Measurements from ENCODE around the gene IL17B.

The IL17B gene

DNA sequence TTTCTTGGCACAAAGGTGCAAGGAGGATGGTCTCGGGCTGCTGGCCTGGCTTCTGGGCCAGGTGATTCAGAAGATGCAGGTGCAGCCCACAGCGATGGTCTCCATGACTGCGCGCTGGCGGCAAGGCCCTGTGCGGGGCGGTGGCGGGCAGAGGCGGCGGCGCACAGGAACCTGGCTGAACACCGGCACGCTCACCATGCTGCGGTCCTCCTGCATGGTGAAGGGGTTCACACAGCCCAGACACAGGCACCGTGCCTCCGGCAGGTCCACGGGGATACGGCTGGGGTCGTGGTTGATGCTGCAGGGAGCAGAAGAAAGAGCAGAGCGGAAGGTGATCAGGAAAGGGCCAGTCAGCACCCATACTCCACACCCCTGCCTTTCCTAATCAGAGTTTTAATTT lies 4.8 kb downstream of the IL17B start:
- Histone ChIP-seq H3K27ac (ENCODE audit: low read length) (no peak overlapping the region), H3K4me1 (ENCODE audit: control insufficient read depth in 1 of 2, insufficient read depth in 2 of 2, low read length in 2 of 2) (peaks cover 4 to 39% of the 10 kb centered on the region in 2 donors), H3K9me3 (ENCODE audit: control insufficient read depth in 1 of 2, low read length in 2 of 2) (no peaks in the 10 kb centered on the region)

GRCh38 chr5:149372932-149373331 lies 6.2 kb downstream of the IL17B start:
- peaks cover 4 to 26% of the 10 kb centered on the region in 2 donors for H3K4me1 ChIP-seq (ENCODE audit: control insufficient read depth in 1 of 2, insufficient read depth in 2 of 2, low read length in 2 of 2)
- H3K27ac ChIP-seq (ENCODE audit: low read length): no peak overlapping the region

More for the DNA sequence above, 4.8 kb downstream of the IL17B start:
- Histone ChIP-seq H3K36me3 (ENCODE audit: control insufficient read depth in 1 of 2, insufficient read depth in 2 of 2, low read length in 2 of 2) (no peaks in the 10 kb centered on the region), H3K27me3 (ENCODE audit: low read depth, low read length) (no peaks in the 10 kb centered on the region), H3K4me3 (ENCODE audit: low read depth in 1 of 2, low read length in 2 of 2) (no peak overlapping the region)

GRCh38 chr5:149372076-149372795 lies 6.9 kb downstream of the IL17B start:
- no peak overlapping the region for H3K4me3 ChIP-seq (ENCODE audit: low read depth in 1 of 2, low read length in 2 of 2)
- no peaks in the 10 kb centered on the region for H3K36me3 ChIP-seq (ENCODE audit: control insufficient read depth in 1 of 2, insufficient read depth in 2 of 2, low read length in 2 of 2)
- no peaks in the 10 kb centered on the region for H3K9me3 ChIP-seq (ENCODE audit: control insufficient read depth in 1 of 2, low read length in 2 of 2)
- H3K27ac ChIP-seq (ENCODE audit: low read length): no peak overlapping the region
- peaks cover 4 to 29% of the 10 kb centered on the region in 2 donors for H3K4me1 ChIP-seq (ENCODE audit: control insufficient read depth in 1 of 2, insufficient read depth in 2 of 2, low read length in 2 of 2)
- H3K27me3 ChIP-seq (ENCODE audit: low read depth, low read length): no peaks in the 10 kb centered on the region

More at GRCh38 chr5:149372932-149373331, 6.2 kb downstream of the IL17B start:
- Histone ChIP-seq H3K36me3 (ENCODE audit: control insufficient read depth in 1 of 2, insufficient read depth in 2 of 2, low read length in 2 of 2) (no peaks in the 10 kb centered on the region), H3K9me3 (ENCODE audit: control insufficient read depth in 1 of 2, low read length in 2 of 2) (no peaks in the 10 kb centered on the region), H3K4me3 (ENCODE audit: low read depth in 1 of 2, low read length in 2 of 2) (no peak overlapping the region), H3K27me3 (ENCODE audit: low read depth, low read length) (no peaks in the 10 kb centered on the region)

DNA sequence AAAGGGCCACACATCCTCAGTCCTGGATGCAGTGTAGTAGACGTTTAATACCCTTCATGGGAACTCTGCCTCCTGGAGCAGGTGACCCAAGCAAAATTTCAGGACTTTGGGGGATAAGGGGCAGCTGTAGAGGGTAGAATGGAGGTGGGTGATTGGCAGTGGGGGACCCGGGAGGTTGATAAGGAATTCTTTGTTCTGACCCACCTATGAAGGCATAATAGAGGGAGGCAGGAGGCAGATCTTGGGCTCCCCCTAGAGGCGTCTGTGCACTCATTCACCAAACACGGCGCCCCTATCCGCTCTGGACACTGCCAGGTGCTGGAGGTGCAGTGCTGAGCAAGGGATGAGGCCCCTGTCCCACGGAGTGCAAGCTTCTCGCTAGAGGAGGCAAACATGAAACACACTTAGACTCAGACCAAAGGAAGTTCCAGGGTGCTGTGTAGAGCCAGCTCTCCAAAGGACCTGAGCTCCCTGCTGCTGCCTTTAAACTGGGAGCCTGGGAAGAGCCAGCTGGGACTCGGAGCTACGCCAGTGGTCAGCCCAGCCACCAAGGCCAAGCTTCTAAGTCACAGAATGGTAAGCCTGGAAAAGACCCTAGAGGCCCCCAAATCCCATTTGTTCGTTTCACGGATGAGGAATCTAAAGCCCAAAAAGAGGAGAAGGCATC lies 7.7 kb downstream of the IL17B start:
- H3K27ac ChIP-seq (ENCODE audit: low read length): no peak overlapping the region
- H3K36me3 ChIP-seq (ENCODE audit: control insufficient read depth in 1 of 2, insufficient read depth in 2 of 2, low read length in 2 of 2): no peaks in the 10 kb centered on the region
- no peaks in the 10 kb centered on the region for H3K9me3 ChIP-seq (ENCODE audit: control insufficient read depth in 1 of 2, low read length in 2 of 2)
- no peaks in the 10 kb centered on the region for H3K27me3 ChIP-seq (ENCODE audit: low read depth, low read length)
- peaks cover 4 to 30% of the 10 kb centered on the region in 2 donors for H3K4me1 ChIP-seq (ENCODE audit: control insufficient read depth in 1 of 2, insufficient read depth in 2 of 2, low read length in 2 of 2)
- H3K4me3 ChIP-seq (ENCODE audit: low read depth in 1 of 2, low read length in 2 of 2): no peak overlapping the region

DNA sequence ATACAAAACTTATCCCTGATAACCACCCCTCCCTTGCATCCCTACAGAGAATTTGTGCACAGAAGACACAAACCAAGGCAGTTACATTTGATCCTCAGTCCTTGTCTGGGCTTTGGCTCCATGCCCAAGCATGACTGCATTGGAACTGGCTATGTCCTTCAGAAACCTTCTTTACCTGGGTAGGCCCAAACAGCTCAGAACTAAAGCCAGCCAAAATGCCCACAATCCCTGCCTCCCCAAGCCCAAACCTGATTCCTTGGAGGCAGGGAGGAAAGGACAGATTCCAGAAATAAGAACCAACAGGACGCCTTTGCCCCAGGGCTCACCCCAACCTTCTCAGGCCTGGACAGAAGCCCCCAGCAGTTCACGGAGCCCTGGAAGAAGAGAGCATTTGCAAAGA lies 8.2 kb downstream of the IL17B start:
- Histone ChIP-seq H3K4me3 (ENCODE audit: low read depth in 1 of 2, low read length in 2 of 2) (no peak overlapping the region), H3K27ac (ENCODE audit: low read length) (no peak overlapping the region), H3K36me3 (ENCODE audit: control insufficient read depth in 1 of 2, insufficient read depth in 2 of 2, low read length in 2 of 2) (no peaks in the 10 kb centered on the region), H3K27me3 (ENCODE audit: low read depth, low read length) (no peaks in the 10 kb centered on the region), H3K9me3 (ENCODE audit: control insufficient read depth in 1 of 2, low read length in 2 of 2) (no peaks in the 10 kb centered on the region), H3K4me1 (ENCODE audit: control insufficient read depth in 1 of 2, insufficient read depth in 2 of 2, low read length in 2 of 2) (peaks cover 4 to 30% of the 10 kb centered on the region in 2 donors)

DNA sequence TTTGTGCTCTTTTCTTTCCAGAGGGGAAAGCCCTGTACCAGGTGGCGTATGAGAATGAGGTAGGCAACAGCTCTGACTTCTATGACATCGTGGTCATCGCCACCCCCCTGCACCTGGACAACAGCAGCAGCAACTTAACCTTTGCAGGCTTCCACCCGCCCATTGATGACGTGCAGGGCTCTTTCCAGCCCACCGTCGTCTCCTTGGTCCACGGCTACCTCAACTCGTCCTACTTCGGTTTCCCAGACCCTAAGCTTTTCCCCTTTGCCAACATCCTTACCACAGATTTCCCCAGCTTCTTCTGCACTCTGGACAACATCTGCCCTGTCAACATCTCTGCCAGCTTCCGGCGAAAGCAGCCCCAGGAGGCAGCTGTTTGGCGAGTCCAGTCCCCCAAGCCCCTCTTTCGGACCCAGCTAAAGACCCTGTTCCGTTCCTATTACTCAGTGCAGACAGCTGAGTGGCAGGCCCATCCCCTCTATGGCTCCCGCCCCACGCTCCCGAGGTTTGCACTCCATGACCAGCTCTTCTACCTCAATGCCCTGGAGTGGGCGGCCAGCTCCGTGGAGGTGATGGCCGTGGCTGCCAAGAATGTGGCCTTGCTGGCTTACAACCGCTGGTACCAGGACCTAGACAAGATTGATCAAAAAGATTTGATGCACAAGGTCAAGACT lies 11.0 kb downstream of the IL17B start:
- no peaks in the 10 kb centered on the region for H3K9me3 ChIP-seq (ENCODE audit: control insufficient read depth in 1 of 2, low read length in 2 of 2)
- peaks cover 4 to 30% of the 10 kb centered on the region in 2 donors for H3K4me1 ChIP-seq (ENCODE audit: control insufficient read depth in 1 of 2, insufficient read depth in 2 of 2, low read length in 2 of 2)
- no peak overlapping the region for H3K4me3 ChIP-seq (ENCODE audit: low read depth in 1 of 2, low read length in 2 of 2)
- no peaks in the 10 kb centered on the region for H3K36me3 ChIP-seq (ENCODE audit: control insufficient read depth in 1 of 2, insufficient read depth in 2 of 2, low read length in 2 of 2)
- H3K27me3 ChIP-seq (ENCODE audit: low read depth, low read length): no peaks in the 10 kb centered on the region
- H3K27ac ChIP-seq (ENCODE audit: low read length): no peak overlapping the region

DNA sequence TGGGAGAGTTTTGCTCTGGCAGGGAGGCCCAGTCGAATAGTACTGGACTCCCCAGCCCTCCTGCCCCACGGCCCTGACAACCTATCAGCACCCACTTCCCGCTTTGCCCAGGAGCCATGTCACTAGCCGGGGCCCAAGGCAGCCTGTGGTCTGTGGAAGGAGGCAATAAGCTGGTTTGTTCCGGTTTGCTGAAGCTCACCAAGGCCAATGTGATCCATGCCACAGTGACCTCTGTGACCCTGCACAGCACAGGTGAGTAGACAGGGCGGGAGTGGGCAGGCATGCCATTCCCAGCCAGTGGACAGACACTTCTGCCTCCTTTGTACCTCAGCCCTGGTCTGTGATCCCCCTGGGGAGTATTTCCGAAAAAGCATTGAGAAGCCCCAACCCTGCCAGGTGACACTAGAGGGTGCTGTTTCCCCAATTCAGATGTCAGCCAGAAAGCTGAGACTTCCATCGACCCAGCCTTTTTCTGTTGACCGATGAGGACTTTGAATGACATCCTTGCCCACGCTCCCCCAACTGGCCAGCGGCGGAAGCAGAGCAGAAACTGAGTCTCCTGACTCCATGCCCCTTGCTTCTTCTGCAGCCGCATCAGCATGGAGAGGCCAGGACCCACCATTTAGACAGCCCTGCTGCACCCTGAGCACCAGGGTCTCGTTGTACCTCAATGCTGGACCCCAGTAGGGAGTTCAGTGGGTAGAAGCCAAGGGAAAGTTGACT lies 11.7 kb downstream of the IL17B start:
- no peak overlapping the region for H3K4me3 ChIP-seq (ENCODE audit: low read depth in 1 of 2, low read length in 2 of 2)
- H3K4me1 ChIP-seq (ENCODE audit: control insufficient read depth in 1 of 2, insufficient read depth in 2 of 2, low read length in 2 of 2): peaks cover 4 to 24% of the 10 kb centered on the region in 2 donors
- no peaks in the 10 kb centered on the region for H3K36me3 ChIP-seq (ENCODE audit: control insufficient read depth in 1 of 2, insufficient read depth in 2 of 2, low read length in 2 of 2)
- no peak overlapping the region for H3K27ac ChIP-seq (ENCODE audit: low read length)
- H3K9me3 ChIP-seq (ENCODE audit: control insufficient read depth in 1 of 2, low read length in 2 of 2): no peaks in the 10 kb centered on the region
- no peaks in the 10 kb centered on the region for H3K27me3 ChIP-seq (ENCODE audit: low read depth, low read length)

- H3K27ac ChIP-seq (ENCODE audit: low read length): no peak overlapping the region
- H3K4me1 ChIP-seq (ENCODE audit: control insufficient read depth in 1 of 2, insufficient read depth in 2 of 2, low read length in 2 of 2): peaks cover 4 to 12% of the 10 kb centered on the region in 2 donors
- no peaks in the 10 kb centered on the region for H3K27me3 ChIP-seq (ENCODE audit: low read depth, low read length)
- H3K4me3 ChIP-seq (ENCODE audit: low read depth in 1 of 2, low read length in 2 of 2): no peak overlapping the region
- H3K9me3 ChIP-seq (ENCODE audit: control insufficient read depth in 1 of 2, low read length in 2 of 2): no peaks in the 10 kb centered on the region
- no peaks in the 10 kb centered on the region for H3K36me3 ChIP-seq (ENCODE audit: control insufficient read depth in 1 of 2, insufficient read depth in 2 of 2, low read length in 2 of 2)
Observed at GRCh38 chr5:149366169-149366729, 12.8 kb downstream of the IL17B start.

GRCh38 chr5:149365418-149365817 lies 13.7 kb downstream of the IL17B start:
- Histone ChIP-seq H3K36me3 (ENCODE audit: control insufficient read depth in 1 of 2, insufficient read depth in 2 of 2, low read length in 2 of 2) (no peaks in the 10 kb centered on the region), H3K9me3 (ENCODE audit: control insufficient read depth in 1 of 2, low read length in 2 of 2) (no peaks in the 10 kb centered on the region), H3K27me3 (ENCODE audit: low read depth, low read length) (no peaks in the 10 kb centered on the region), H3K4me1 (ENCODE audit: control insufficient read depth in 1 of 2, insufficient read depth in 2 of 2, low read length in 2 of 2) (peaks cover 0 to 4% of the 10 kb centered on the region in 2 donors), H3K27ac (ENCODE audit: low read length) (no peak overlapping the region), H3K4me3 (ENCODE audit: low read depth in 1 of 2, low read length in 2 of 2) (no peak overlapping the region)

DNA sequence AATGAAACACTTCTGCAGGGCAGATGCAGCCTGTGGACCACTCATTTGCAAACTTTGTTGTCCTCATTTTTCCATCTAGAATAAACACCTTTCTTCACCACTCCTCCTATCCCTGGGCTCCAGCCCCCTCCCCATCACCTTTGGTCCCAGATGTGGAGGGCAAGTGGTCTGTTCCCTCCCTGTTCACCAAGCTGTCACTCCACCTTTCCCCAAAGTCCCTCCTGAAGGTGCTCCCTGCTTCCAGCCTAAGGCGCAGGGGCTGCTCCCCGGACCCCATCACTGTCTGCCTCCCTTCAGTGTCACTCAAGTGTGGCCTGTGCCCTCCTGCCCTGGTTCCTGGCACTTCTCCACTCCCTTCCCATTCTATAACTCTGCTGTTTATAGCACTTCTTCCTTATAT lies 14.4 kb downstream of the IL17B start:
- no peaks in the 10 kb centered on the region for H3K9me3 ChIP-seq (ENCODE audit: control insufficient read depth in 1 of 2, low read length in 2 of 2)
- no peaks in the 10 kb centered on the region for H3K36me3 ChIP-seq (ENCODE audit: control insufficient read depth in 1 of 2, insufficient read depth in 2 of 2, low read length in 2 of 2)
- no peak overlapping the region for H3K27ac ChIP-seq (ENCODE audit: low read length)
- H3K27me3 ChIP-seq (ENCODE audit: low read depth, low read length): no peaks in the 10 kb centered on the region
- peaks cover 0 to 4% of the 10 kb centered on the region in 2 donors for H3K4me1 ChIP-seq (ENCODE audit: control insufficient read depth in 1 of 2, insufficient read depth in 2 of 2, low read length in 2 of 2)
- no peak overlapping the region for H3K4me3 ChIP-seq (ENCODE audit: low read depth in 1 of 2, low read length in 2 of 2)

DNA sequence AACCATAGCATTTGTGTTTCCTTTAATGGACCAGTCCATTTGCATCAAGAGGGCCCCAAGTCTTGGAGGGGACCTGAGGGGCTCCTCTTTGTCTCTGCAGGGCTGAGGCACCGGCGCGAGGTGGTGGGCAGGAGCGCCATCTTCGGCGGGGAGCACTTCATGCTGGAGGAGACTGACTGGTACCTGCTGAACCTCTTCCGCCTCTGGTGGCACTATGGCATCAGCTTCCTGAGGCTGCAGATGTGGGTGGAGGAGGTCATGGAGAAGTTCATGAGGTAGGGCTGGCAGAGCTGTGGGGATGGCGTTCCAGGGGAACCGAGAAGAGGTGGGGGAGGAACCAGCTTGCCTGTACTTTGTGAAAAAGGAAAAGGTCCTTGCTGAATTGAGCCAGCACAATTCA lies 15.2 kb downstream of the IL17B start:
- no peaks in the 10 kb centered on the region for H3K27me3 ChIP-seq (ENCODE audit: low read depth, low read length)
- no peaks in the 10 kb centered on the region for H3K9me3 ChIP-seq (ENCODE audit: control insufficient read depth in 1 of 2, low read length in 2 of 2)
- no peak overlapping the region for H3K27ac ChIP-seq (ENCODE audit: low read length)
- H3K4me1 ChIP-seq (ENCODE audit: control insufficient read depth in 1 of 2, insufficient read depth in 2 of 2, low read length in 2 of 2): peaks cover 0 to 5% of the 10 kb centered on the region in 2 donors
- no peaks in the 10 kb centered on the region for H3K36me3 ChIP-seq (ENCODE audit: control insufficient read depth in 1 of 2, insufficient read depth in 2 of 2, low read length in 2 of 2)
- H3K4me3 ChIP-seq (ENCODE audit: low read depth in 1 of 2, low read length in 2 of 2): no peak overlapping the region
